ENCODE results near the gene KHSRP. TPM values are rescaled to one million over a fixed set of nuclear protein-coding genes. Genes with fewer than 3 reads are reported as not detected.

KHSRP gene
- total and polyA plus RNA-seq, 2 donors = 85.5 to 167 TPM

DNA sequence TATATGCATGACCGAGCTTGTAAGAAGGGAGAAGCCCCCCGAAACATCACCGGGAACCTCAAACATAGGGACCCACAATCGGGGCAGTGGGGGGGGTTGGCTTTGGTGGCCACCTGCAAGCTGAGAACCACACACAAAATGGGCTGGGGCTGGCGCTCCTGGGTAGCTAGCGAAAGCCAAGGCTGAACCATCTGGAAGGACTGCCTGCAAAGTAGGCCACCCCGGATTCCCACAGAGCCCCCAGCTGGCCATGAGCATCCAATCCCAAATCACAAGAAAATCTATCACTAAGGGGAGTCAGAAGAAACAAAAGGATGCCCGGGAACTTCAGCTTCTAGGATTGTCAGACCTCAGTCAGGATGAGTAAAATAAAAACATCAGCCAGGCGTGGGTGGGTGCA is 46.1 kb downstream of the KHSRP start:
- Histone ChIP-seq H3K36me3 (ENCODE audit: insufficient read depth) (peaks cover 10% of the 10 kb centered on the region), H3K4me3 (ENCODE audit: low read depth, low read length) (no peak overlapping the region), H3K27ac (ENCODE audit: low read depth) (no peak overlapping the region), H3K4me1 (ENCODE audit: insufficient read depth) (no peaks in the 10 kb centered on the region)
- no peak for DNase-seq (ENCODE audit: extremely low spot score)
- 70% methylated on average over 9 of the region's 9 CpGs for WGBS

DNA sequence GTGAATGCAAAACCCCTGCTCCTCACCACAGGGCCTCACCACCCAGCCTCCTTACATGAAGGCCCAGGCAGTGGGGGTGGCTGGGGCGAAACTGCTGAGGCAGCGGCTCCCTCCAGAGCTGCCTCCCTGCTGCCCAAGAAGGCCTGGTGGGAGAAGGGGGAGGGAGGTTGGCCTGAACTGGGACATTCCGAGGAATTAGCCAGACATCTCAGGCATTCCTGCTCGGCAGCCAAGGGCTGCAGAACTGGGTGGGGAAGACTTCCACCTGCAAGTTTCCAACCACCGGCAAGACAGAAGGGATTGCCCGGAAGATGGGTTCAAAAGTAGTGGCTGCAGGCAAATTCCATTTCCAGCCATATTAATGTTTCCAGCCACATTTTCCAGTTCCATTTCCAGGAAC is 46.6 kb downstream of the KHSRP start:
- DNase-seq (ENCODE audit: extremely low spot score) = no peak
- Histone ChIP-seq H3K27ac (ENCODE audit: low read depth) (no peak overlapping the region), H3K4me1 (ENCODE audit: insufficient read depth) (no peaks in the 10 kb centered on the region), H3K36me3 (ENCODE audit: insufficient read depth) (peaks cover 6% of the 10 kb centered on the region), H3K4me3 (ENCODE audit: low read depth, low read length) (no peak overlapping the region)
- 29% methylated on average over 6 of the region's 6 CpGs for WGBS

GRCh38 chr19:6376512-6377190 is 48.0 kb downstream of the KHSRP start:
- DNase-seq (ENCODE audit: extremely low spot score) = no peak
- Histone ChIP-seq H3K36me3 (ENCODE audit: insufficient read depth) (peaks cover 6% of the 10 kb centered on the region), H3K27ac (ENCODE audit: low read depth) (no peak overlapping the region), H3K4me3 (ENCODE audit: low read depth, low read length) (no peak overlapping the region), H3K4me1 (ENCODE audit: insufficient read depth) (no peaks in the 10 kb centered on the region)
- WGBS = 65% methylated on average over 19 of the region's 19 CpGs

DNA sequence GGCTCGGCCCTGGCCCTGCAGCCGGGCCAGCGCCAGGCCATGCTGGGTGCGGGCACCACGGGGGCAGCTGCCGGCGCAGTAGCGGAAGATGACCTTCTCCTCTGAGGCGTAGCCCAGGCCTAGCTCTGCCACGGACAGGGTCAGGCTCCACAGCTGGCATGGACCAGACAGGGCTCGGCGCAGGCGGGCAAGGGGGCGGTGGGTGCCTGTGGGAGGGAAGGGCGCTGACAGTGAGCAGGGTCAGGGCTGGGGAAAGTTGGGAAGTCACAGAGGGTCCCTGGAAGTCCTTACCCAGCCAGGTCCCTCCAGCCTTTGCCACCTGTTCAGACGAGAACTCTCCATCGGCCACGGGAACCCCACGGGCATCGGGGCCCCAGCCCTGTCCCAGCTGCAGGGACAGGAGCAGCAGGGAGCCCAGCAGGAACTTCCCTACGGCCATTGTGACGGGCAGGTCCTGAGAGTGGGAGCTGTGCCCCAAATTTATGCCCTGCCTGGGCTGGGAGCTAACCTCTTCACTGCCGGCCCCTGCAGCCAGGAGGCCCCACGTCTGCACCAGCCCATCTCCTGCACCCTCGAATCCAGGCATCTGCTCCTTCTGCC is 49.1 kb downstream of the KHSRP start, which contains the start of gene PSPN:
Gene PSPN, minus strand, starts transcription at position 523 of the 600 bp plus-strand sequence. Its CDS starts 84 bp downstream, at position 439.
- no peak for DNase-seq (ENCODE audit: extremely low spot score)
- Histone ChIP-seq H3K27ac (ENCODE audit: low read depth) (no peak within 1 kb of the TSS), H3K4me1 (ENCODE audit: insufficient read depth) (no peaks in the 10 kb centered on the region), H3K4me3 (ENCODE audit: low read depth, low read length) (no peak within 1 kb of the TSS), H3K36me3 (ENCODE audit: insufficient read depth) (peaks cover 4% of the 10 kb centered on the region)
- WGBS = 85% methylated on average over 25 of the region's 25 CpGs

- DNase-seq (ENCODE audit: extremely low spot score) = no peak
- no peaks in the 10 kb centered on the region for H3K36me3 ChIP-seq (ENCODE audit: insufficient read depth)
- no peak overlapping the region for H3K27ac ChIP-seq (ENCODE audit: low read depth)
- no peak overlapping the region for H3K4me3 ChIP-seq (ENCODE audit: low read depth, low read length)
- no peaks in the 10 kb centered on the region for H3K4me1 ChIP-seq (ENCODE audit: insufficient read depth)
- 88% methylated on average over 29 of the region's 29 CpGs for WGBS
Measured at GRCh38 chr19:6374711-6375410, 49.8 kb downstream of the KHSRP start.

- H3K4me1 ChIP-seq (ENCODE audit: insufficient read depth) = no peaks in the 10 kb centered on the region
- H3K27ac ChIP-seq (ENCODE audit: low read depth) = no peak overlapping the region
- no peak overlapping the region for H3K4me3 ChIP-seq (ENCODE audit: low read depth, low read length)
Measured at GRCh38 chr19:6374161-6374709, 50.4 kb downstream of the KHSRP start.

GRCh38 chr19:6373813-6374108 is 50.9 kb downstream of the KHSRP start:
- no peaks in the 10 kb centered on the region for H3K4me1 ChIP-seq (ENCODE audit: insufficient read depth)
- H3K27ac ChIP-seq (ENCODE audit: low read depth) = no peak overlapping the region
- no peak for DNase-seq (ENCODE audit: extremely low spot score)
- 26% methylated on average over 5 of the region's 5 CpGs for WGBS
- no peaks in the 10 kb centered on the region for H3K36me3 ChIP-seq (ENCODE audit: insufficient read depth)
- H3K4me3 ChIP-seq (ENCODE audit: low read depth, low read length) = peak overlapping the region; percentile 30

More at GRCh38 chr19:6374161-6374709, 50.4 kb downstream of the KHSRP start:
- no peak for DNase-seq (ENCODE audit: extremely low spot score)
- no peaks in the 10 kb centered on the region for H3K36me3 ChIP-seq (ENCODE audit: insufficient read depth)
- 58% methylated on average over 29 of the region's 29 CpGs for WGBS

- peak overlapping the region; percentile 93 for H3K27ac ChIP-seq (ENCODE audit: low read depth)
- peak; percentile 94 for DNase-seq (ENCODE audit: extremely low spot score)
- H3K36me3 ChIP-seq (ENCODE audit: insufficient read depth) = no peaks in the 10 kb centered on the region
- WGBS = under 1% methylated on average over 53 of the region's 53 CpGs
- H3K4me3 ChIP-seq (ENCODE audit: low read depth, low read length) = peak overlapping the region; percentile 55
- no peaks in the 10 kb centered on the region for H3K4me1 ChIP-seq (ENCODE audit: insufficient read depth)
Measured at GRCh38 chr19:6373096-6373812, 51.4 kb downstream of the KHSRP start.

- no peaks in the 10 kb centered on the region for H3K36me3 ChIP-seq (ENCODE audit: insufficient read depth)
- under 1% methylated on average over 47 of the region's 47 CpGs for WGBS
- H3K4me3 ChIP-seq (ENCODE audit: low read depth, low read length) = peak within 1 kb of the TSS; percentile 55
- peak; percentile 99 for DNase-seq (ENCODE audit: extremely low spot score)
- H3K4me1 ChIP-seq (ENCODE audit: insufficient read depth) = no peaks in the 10 kb centered on the region
- peak within 1 kb of the TSS; percentile 93 for H3K27ac ChIP-seq (ENCODE audit: low read depth)
Measured at GRCh38 chr19:6372594-6373095, 52.0 kb downstream of the KHSRP start, which contains the start of gene ALKBH7. ALKBH7 (plus strand) TSS chr19:6372794; CDS start chr19:6372821, 27 bp downstream.

DNA sequence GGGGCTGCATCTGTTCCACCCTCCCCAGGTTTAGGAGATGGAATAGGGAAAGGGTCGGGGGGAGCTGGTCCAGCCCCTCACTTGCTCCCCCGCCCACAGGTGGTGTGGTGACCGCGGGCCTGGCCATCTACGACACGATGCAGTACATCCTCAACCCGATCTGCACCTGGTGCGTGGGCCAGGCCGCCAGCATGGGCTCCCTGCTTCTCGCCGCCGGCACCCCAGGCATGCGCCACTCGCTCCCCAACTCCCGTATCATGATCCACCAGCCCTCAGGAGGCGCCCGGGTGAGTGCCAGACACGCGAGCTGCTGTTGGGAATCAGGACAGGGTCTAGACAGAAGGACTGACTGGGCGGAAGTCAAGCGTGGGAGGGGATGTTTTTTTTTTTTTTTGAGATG is 60.3 kb downstream of the KHSRP start:
- H3K4me1 ChIP-seq (ENCODE audit: insufficient read depth) = no peaks in the 10 kb centered on the region
- no peak overlapping the region for H3K4me3 ChIP-seq (ENCODE audit: low read depth, low read length)
- peaks cover 3% of the 10 kb centered on the region for H3K36me3 ChIP-seq (ENCODE audit: insufficient read depth)
- 95% methylated on average over 21 of the region's 21 CpGs for WGBS
- no peak for DNase-seq (ENCODE audit: extremely low spot score)
- no peak overlapping the region for H3K27ac ChIP-seq (ENCODE audit: low read depth)

Small RNA genes within 50 kb of the gene (small RNA-seq; reads per million reads assigned to genes)
- gene MIR6790 (not detected), gene MIR6885 (not detected)

Other genes starting within 250 kb of the KHSRP start
- 7.5 TPM for gene MLLT1, start 144.8 kb downstream of the KHSRP start, total RNA-seq
- 46.6 TPM for gene MLLT1, start 144.8 kb downstream of the KHSRP start, polyA plus RNA-seq
- not detected for gene ACER1, start 91.2 kb downstream of the KHSRP start, total RNA-seq
- gene ACER1, start 91.2 kb downstream of the KHSRP start, polyA plus RNA-seq = 0.11 TPM
- gene CLPP, start 63.3 kb downstream of the KHSRP start, total RNA-seq = 20.6 TPM
- 91.7 TPM for gene CLPP, start 63.3 kb downstream of the KHSRP start, polyA plus RNA-seq
- 38.4 TPM for gene ALKBH7, start 52.0 kb downstream of the KHSRP start, total RNA-seq
- gene ALKBH7, start 52.0 kb downstream of the KHSRP start, polyA plus RNA-seq = 77.4 TPM
- gene PSPN, start 48.9 kb downstream of the KHSRP start, total RNA-seq = 1.4 TPM
- gene PSPN, start 48.9 kb downstream of the KHSRP start, polyA plus RNA-seq = 0.94 TPM
- 24.4 TPM for gene GTF2F1, start 31.6 kb downstream of the KHSRP start, total RNA-seq
- gene GTF2F1, start 31.6 kb downstream of the KHSRP start, polyA plus RNA-seq = 53.2 TPM
- not detected for gene SLC25A41, start 9.0 kb upstream of the KHSRP start, total RNA-seq
- 1.0 TPM for gene SLC25A41, start 9.0 kb upstream of the KHSRP start, polyA plus RNA-seq
- gene SLC25A23, start 35.0 kb upstream of the KHSRP start, total RNA-seq = 24.1 TPM
- gene SLC25A23, start 35.0 kb upstream of the KHSRP start, polyA plus RNA-seq = 91.1 TPM
- 4.4 TPM for gene CRB3, start 39.5 kb upstream of the KHSRP start, total RNA-seq
- 6.1 TPM for gene CRB3, start 39.5 kb upstream of the KHSRP start, polyA plus RNA-seq
- 0.63 TPM for gene DENND1C, start 57.0 kb upstream of the KHSRP start, total RNA-seq
- 1.4 TPM for gene DENND1C, start 57.0 kb upstream of the KHSRP start, polyA plus RNA-seq
- gene TUBB4A, start 77.5 kb upstream of the KHSRP start, total RNA-seq = 2.5 TPM
- 2.6 TPM for gene TUBB4A, start 77.5 kb upstream of the KHSRP start, polyA plus RNA-seq
- gene TNFSF9, start 106.2 kb upstream of the KHSRP start, total RNA-seq = 0.53 TPM
- gene TNFSF9, start 106.2 kb upstream of the KHSRP start, polyA plus RNA-seq = 0.91 TPM
- gene CD70, start 166.3 kb upstream of the KHSRP start, total RNA-seq = not detected
- not detected for gene CD70, start 166.3 kb upstream of the KHSRP start, polyA plus RNA-seq
- gene TNFSF14, start 245.3 kb upstream of the KHSRP start, total RNA-seq = 0.48 TPM
- gene TNFSF14, start 245.3 kb upstream of the KHSRP start, polyA plus RNA-seq = 1.9 TPM

All from urinary bladder (tissue), 4 donors.